Measurements from ENCODE around the gene DNMT3B. TPM values are rescaled to one million over a fixed set of nuclear protein-coding genes. Genes with fewer than 3 reads are reported as not detected.
A peak's percentile ranks its signal among the peaks of the same experiment; 100 is the strongest.

DNMT3B gene
- total RNA-seq, 5 donors from 2014 or later (not counting 1 experiment from before 2014, with no cell fraction given): 0.56 to 1.7 (median 0.95) TPM

GRCh38 chr20:32737371-32738223, 24.6 kb upstream of the DNMT3B start:
- Histone ChIP-seq H3K4me1 (ENCODE audit: control insufficient read depth in 1 of 2, extremely low read depth in 1 of 2, insufficient read depth in 2 of 2, low read length in 2 of 2) (peaks cover 19 to 50% of the 10 kb centered on the region in 2 experiments), H3K4me3 (ENCODE audit: control insufficient read depth in 1 of 2, extremely low read depth in 1 of 2, low read length in 1 of 2) (peak overlapping the region in 1 of 2 donors; percentile 47), H3K36me3 (ENCODE audit: control insufficient read depth in 2 of 2, extremely low read depth in 1 of 2, insufficient read depth in 1 of 2, low read length in 1 of 2) (peaks cover 0 to 3% of the 10 kb centered on the region in 2 donors), H3K9me3 (no peaks in the 10 kb centered on the region), H3K27me3 (replicated peaks in 1 of 2; ENCODE audit: control insufficient read depth in 2 of 2, extremely low read depth in 1 of 2, insufficient read depth in 2 of 2, low read length in 1 of 2) (no peaks in the 10 kb centered on the region), H3K27ac (ENCODE audit: low read length) (peak overlapping the region; percentile 80)
- Mint-ChIP-seq H3K4me3 (peak overlapping the region; percentile 24 to 49 (median 39)), H3K36me3 (no peaks in the 10 kb centered on the region), H3K9me3 (no peaks in the 10 kb centered on the region), H3K4me1 (peaks cover 52 to 57% (median 54%) of the 10 kb centered on the region in 3 donors), H3K27ac (peak overlapping the region; percentile 89 to 91), H3K27me3 (no peaks in the 10 kb centered on the region)
- DNase-seq (peak in 20 of 35 experiments; percentile 2 to 70 (median 28)), ATAC-seq (replicated peaks in 1 of 4) (peak; percentile 78 to 91 (median 82))
- 13% methylated on average over 2 of the region's 7 CpGs for WGBS (ENCODE audit: insufficient coverage)
- POLR2A ChIA-PET: interaction anchor here (0.5 to 0.7 kb wide), 8 partner anchors 26 to 943 kb away, joined by 3 to 8 read pairs (median 4); no protein-coding TSS in a partner anchor
- CTCF ChIA-PET: interaction anchor here (0.6 to 1.2 kb wide), 10 partner anchors 19 to 920 kb away, joined by 3 to 5 read pairs (median 4); no protein-coding TSS in a partner anchor

- Mint-ChIP-seq H3K27ac (peak overlapping the region; percentile 82 to 97), H3K9me3 (no peaks in the 10 kb centered on the region), H3K4me3 (no peak overlapping the region), H3K27me3 (no peaks in the 10 kb centered on the region), H3K4me1 (peaks cover 52 to 58% (median 53%) of the 10 kb centered on the region in 3 donors), H3K36me3 (no peaks in the 10 kb centered on the region)
- Histone ChIP-seq H3K9me3 (no peaks in the 10 kb centered on the region), H3K27me3 (replicated peaks in 1 of 2; ENCODE audit: control insufficient read depth in 2 of 2, extremely low read depth in 1 of 2, insufficient read depth in 2 of 2, low read length in 1 of 2) (no peaks in the 10 kb centered on the region), H3K4me3 (ENCODE audit: control insufficient read depth in 1 of 2, extremely low read depth in 1 of 2, low read length in 1 of 2) (no peak overlapping the region), H3K4me1 (ENCODE audit: control insufficient read depth in 1 of 2, extremely low read depth in 1 of 2, insufficient read depth in 2 of 2, low read length in 2 of 2) (peaks cover 15 to 51% of the 10 kb centered on the region in 2 experiments), H3K36me3 (ENCODE audit: control insufficient read depth in 2 of 2, extremely low read depth in 1 of 2, insufficient read depth in 1 of 2, low read length in 1 of 2) (peaks cover 0 to 3% of the 10 kb centered on the region in 2 donors), H3K27ac (ENCODE audit: low read length) (peak overlapping the region; percentile 23)
- DNase-seq: no peak
- ChIA-PET CTCF (interaction anchor here (0.5 to 1.1 kb wide), 3 partner anchors 25 to 56 kb away, joined by 4 read pairs; no protein-coding TSS in a partner anchor), POLR2A (interaction anchor here in 1 of 2 donors (0.6 kb wide), 1 partner anchor 241 kb away, joined by 5 read pairs; no protein-coding TSS in a partner anchor)
- 92% methylated on average over 2 of the region's 5 CpGs for WGBS (ENCODE audit: insufficient coverage)
- ATAC-seq (replicated peaks in 1 of 4): no peak
Observed at GRCh38 chr20:32741151-32741550, 21.0 kb upstream of the DNMT3B start.

- 3% methylated on average over 22 of the region's 25 CpGs for WGBS (ENCODE audit: insufficient coverage)
- Mint-ChIP-seq H3K9me3 (no peaks in the 10 kb centered on the region), H3K4me1 (peaks cover 38 to 47% (median 43%) of the 10 kb centered on the region in 3 donors), H3K27ac (peak overlapping the region; percentile 97), H3K36me3 (no peaks in the 10 kb centered on the region), H3K4me3 (peak overlapping the region; percentile 94 to 99 (median 94)), H3K27me3 (no peaks in the 10 kb centered on the region)
- Histone ChIP-seq H3K9me3 (no peaks in the 10 kb centered on the region), H3K4me1 (ENCODE audit: control insufficient read depth in 1 of 2, extremely low read depth in 1 of 2, insufficient read depth in 2 of 2, low read length in 2 of 2) (peaks cover 13 to 38% of the 10 kb centered on the region in 2 experiments), H3K36me3 (ENCODE audit: control insufficient read depth in 2 of 2, extremely low read depth in 1 of 2, insufficient read depth in 1 of 2, low read length in 1 of 2) (no peaks in the 10 kb centered on the region), H3K4me3 (ENCODE audit: control insufficient read depth in 1 of 2, extremely low read depth in 1 of 2, low read length in 1 of 2) (peak overlapping the region; percentile 63 to 94), H3K27ac (ENCODE audit: low read length) (peak overlapping the region; percentile 91), H3K27me3 (replicated peaks in 1 of 2; ENCODE audit: control insufficient read depth in 2 of 2, extremely low read depth in 1 of 2, insufficient read depth in 2 of 2, low read length in 1 of 2) (no peaks in the 10 kb centered on the region)
- ChIA-PET POLR2A (interaction anchor here (0.6 to 0.7 kb wide), 2 partner anchors 13 to 1763 kb away, joined by 3 to 5 read pairs; no protein-coding TSS in a partner anchor), CTCF (interaction anchor here (0.6 to 1.8 kb wide), 3 partner anchors 36 to 1641 kb away, joined by 3 to 8 read pairs (median 4); no protein-coding TSS in a partner anchor)
- ATAC-seq (replicated peaks in 1 of 4): peak in 3 of 4 experiments; percentile 24 to 38 (median 29)
- DNase-seq: peak in 8 of 35 experiments; percentile 1 to 36 (median 14)
Observed at GRCh38 chr20:32742322-32743236, 19.6 kb upstream of the DNMT3B start.

- peak within 1 kb of the TSS; percentile 63 to 94 for H3K4me3 ChIP-seq (ENCODE audit: control insufficient read depth in 1 of 2, extremely low read depth in 1 of 2, low read length in 1 of 2)
- Mint-ChIP-seq H3K27me3 (no peaks in the 10 kb centered on the region), H3K27ac (peak within 1 kb of the TSS; percentile 97 to 99), H3K4me1 (peaks cover 30 to 39% (median 35%) of the 10 kb centered on the region in 3 donors), H3K9me3 (no peaks in the 10 kb centered on the region), H3K36me3 (no peaks in the 10 kb centered on the region), H3K4me3 (peak within 1 kb of the TSS; percentile 94 to 99 (median 98))
- under 1% methylated on average over 56 of the region's 64 CpGs for WGBS (ENCODE audit: insufficient coverage)
- ChIA-PET CTCF (interaction anchor here in 1 of 2 donors (0.8 to 1.8 kb wide), 3 partner anchors 19 to 70 kb away, joined by 3 to 8 read pairs (median 3); no protein-coding TSS in a partner anchor), POLR2A (interaction anchor here in 1 of 2 donors (0.6 kb wide), 1 partner anchor 1762 kb away, joined by 5 read pairs; no protein-coding TSS in a partner anchor)
- peak within 1 kb of the TSS; percentile 91 for H3K27ac ChIP-seq (ENCODE audit: low read length)
- H3K9me3 ChIP-seq: no peaks in the 10 kb centered on the region
- H3K27me3 ChIP-seq (replicated peaks in 1 of 2; ENCODE audit: control insufficient read depth in 2 of 2, extremely low read depth in 1 of 2, insufficient read depth in 2 of 2, low read length in 1 of 2): no peaks in the 10 kb centered on the region
- peaks cover 6 to 30% of the 10 kb centered on the region in 2 experiments for H3K4me1 ChIP-seq (ENCODE audit: control insufficient read depth in 1 of 2, extremely low read depth in 1 of 2, insufficient read depth in 2 of 2, low read length in 2 of 2)
- peak; percentile 81 to 87 (median 85) for ATAC-seq (replicated peaks in 1 of 4)
- no peaks in the 10 kb centered on the region for H3K36me3 ChIP-seq (ENCODE audit: control insufficient read depth in 2 of 2, extremely low read depth in 1 of 2, insufficient read depth in 1 of 2, low read length in 1 of 2)
- DNase-seq: peak; percentile 38 to 73 (median 57)
Observed at GRCh38 chr20:32743237-32744112, 18.7 kb upstream of the DNMT3B start, which contains the start of gene COMMD7. Gene COMMD7 (minus strand): TSS chr20:32743467. CDS start chr20:32743391, 76 bp downstream.

- Mint-ChIP-seq H3K27ac (no peak overlapping the region), H3K4me3 (no peak overlapping the region)
- no peak for ATAC-seq (replicated peaks in 1 of 4)
Observed at GRCh38 chr20:32749914-32750637, 12.1 kb upstream of the DNMT3B start.

More at GRCh38 chr20:32749914-32750637, 12.1 kb upstream of the DNMT3B start:
- H3K36me3 ChIP-seq (ENCODE audit: control insufficient read depth in 2 of 2, extremely low read depth in 1 of 2, insufficient read depth in 1 of 2, low read length in 1 of 2): no peaks in the 10 kb centered on the region
- Mint-ChIP-seq H3K9me3 (no peaks in the 10 kb centered on the region), H3K36me3 (no peaks in the 10 kb centered on the region), H3K4me1 (no peaks in the 10 kb centered on the region), H3K27me3 (no peaks in the 10 kb centered on the region)
- no peaks in the 10 kb centered on the region for H3K27me3 ChIP-seq (replicated peaks in 1 of 2; ENCODE audit: control insufficient read depth in 2 of 2, extremely low read depth in 1 of 2, insufficient read depth in 2 of 2, low read length in 1 of 2)
- no peaks in the 10 kb centered on the region for H3K4me1 ChIP-seq (ENCODE audit: control insufficient read depth in 1 of 2, extremely low read depth in 1 of 2, insufficient read depth in 2 of 2, low read length in 2 of 2)
- H3K4me3 ChIP-seq (ENCODE audit: control insufficient read depth in 1 of 2, extremely low read depth in 1 of 2, low read length in 1 of 2): no peak overlapping the region
- no peak overlapping the region for H3K27ac ChIP-seq (ENCODE audit: low read length)
- 84% methylated on average over 6 of the region's 11 CpGs for WGBS (ENCODE audit: insufficient coverage)
- ChIA-PET CTCF (no interaction called here), POLR2A (no interaction called here)
- no peak for DNase-seq
- H3K9me3 ChIP-seq: no peaks in the 10 kb centered on the region

Data from T-cell (primary cell).